ENCODE results near the gene EEFSEC. TPM values are rescaled to one million over a fixed set of nuclear protein-coding genes. Genes with fewer than 3 reads are reported as not detected.

EEFSEC gene
- polyA plus RNA-seq, 3 donors from 2014 or later, result 14.5 to 26.9 (median 26.1) TPM

- H3K27ac Mint-ChIP-seq, result peak overlapping the region in 2 of 6 donors; percentile 59 to 68
- H3K36me3 Mint-ChIP-seq, result peaks cover 17 to 24% (median 18%) of the 10 kb centered on the region in 3 donors
- H3K4me1 Mint-ChIP-seq, result peaks cover 10 to 16% of the 10 kb centered on the region in 2 donors
- H3K27me3 Mint-ChIP-seq (ENCODE audit: low read depth in 3 of 3), result peaks cover 0 to 8% (median 2%) of the 10 kb centered on the region in 3 donors
- H3K9me3 Mint-ChIP-seq, result peaks cover 5 to 8% (median 7%) of the 10 kb centered on the region in 6 donors
- H3K4me3 Mint-ChIP-seq, result no peak overlapping the region
- no peak for DNase-seq
These were observed 101.7 kb downstream of the EEFSEC start for GRCh38 chr3:128254967-128255366.

GRCh38 chr3:128256131-128256530 lies 102.8 kb downstream of the EEFSEC start:
- no peak for DNase-seq
- H3K4me3 Mint-ChIP-seq, result no peak overlapping the region
- H3K9me3 Mint-ChIP-seq, result peaks cover 5 to 17% (median 13%) of the 10 kb centered on the region in 6 donors
- peaks cover 0 to 7% (median 2%) of the 10 kb centered on the region in 3 donors for H3K27me3 Mint-ChIP-seq (ENCODE audit: low read depth in 3 of 3)
- H3K4me1 Mint-ChIP-seq, result peaks cover 7 to 13% of the 10 kb centered on the region in 2 donors
- no peak overlapping the region for H3K27ac Mint-ChIP-seq
- H3K36me3 Mint-ChIP-seq, result peaks cover 13 to 20% (median 15%) of the 10 kb centered on the region in 3 donors

GRCh38 chr3:128257632-128258031 lies 104.4 kb downstream of the EEFSEC start:
- H3K27ac Mint-ChIP-seq, result no peak overlapping the region
- H3K4me1 Mint-ChIP-seq, result peaks cover 4 to 7% of the 10 kb centered on the region in 2 donors
- H3K36me3 Mint-ChIP-seq, result peaks cover 15 to 26% (median 19%) of the 10 kb centered on the region in 3 donors
- no peak overlapping the region for H3K4me3 Mint-ChIP-seq
- peaks cover 5 to 17% (median 13%) of the 10 kb centered on the region in 6 donors for H3K9me3 Mint-ChIP-seq
- DNase-seq, result no peak
- peaks cover 0 to 7% (median 2%) of the 10 kb centered on the region in 3 donors for H3K27me3 Mint-ChIP-seq (ENCODE audit: low read depth in 3 of 3)

- DNase-seq, result no peak
- Mint-ChIP-seq H3K4me1 (peaks cover 4 to 7% of the 10 kb centered on the region in 2 donors), H3K9me3 (peaks cover 4 to 17% (median 13%) of the 10 kb centered on the region in 6 donors), H3K36me3 (peaks cover 19 to 29% (median 25%) of the 10 kb centered on the region in 3 donors), H3K4me3 (no peak overlapping the region), H3K27ac (no peak overlapping the region), H3K27me3 (ENCODE audit: low read depth in 3 of 3) (peaks cover 0 to 2% (median 0%) of the 10 kb centered on the region in 3 donors)
These were observed 107.0 kb downstream of the EEFSEC start for GRCh38 chr3:128260275-128260674.

GRCh38 chr3:128262457-128262856 lies 109.2 kb downstream of the EEFSEC start:
- Mint-ChIP-seq H3K4me3 (no peak overlapping the region), H3K36me3 (peaks cover 19 to 36% (median 21%) of the 10 kb centered on the region in 3 donors), H3K27me3 (ENCODE audit: low read depth in 3 of 3) (peaks cover 0 to 2% (median 0%) of the 10 kb centered on the region in 3 donors), H3K9me3 (peaks cover 4 to 17% (median 13%) of the 10 kb centered on the region in 6 donors), H3K4me1 (peaks cover under 1 to 3% of the 10 kb centered on the region in 2 donors), H3K27ac (no peak overlapping the region)
- no peak for DNase-seq

GRCh38 chr3:128263118-128263517 lies 109.8 kb downstream of the EEFSEC start:
- H3K27ac Mint-ChIP-seq, result no peak overlapping the region
- no peaks in the 10 kb centered on the region for H3K4me1 Mint-ChIP-seq
- peaks cover 4 to 17% (median 13%) of the 10 kb centered on the region in 6 donors for H3K9me3 Mint-ChIP-seq
- no peak overlapping the region for H3K4me3 Mint-ChIP-seq
- H3K27me3 Mint-ChIP-seq (ENCODE audit: low read depth in 3 of 3), result peaks cover 0 to 2% (median 0%) of the 10 kb centered on the region in 3 donors
- DNase-seq, result no peak
- H3K36me3 Mint-ChIP-seq, result peaks cover 19 to 37% (median 22%) of the 10 kb centered on the region in 3 donors

- peaks cover 0 to 2% (median 0%) of the 10 kb centered on the region in 3 donors for H3K27me3 Mint-ChIP-seq (ENCODE audit: low read depth in 3 of 3)
- DNase-seq, result no peak
- H3K36me3 Mint-ChIP-seq, result peaks cover 24 to 40% (median 28%) of the 10 kb centered on the region in 3 donors
- H3K27ac Mint-ChIP-seq, result peak overlapping the region in 1 of 6 donors; percentile 13
- no peak overlapping the region for H3K4me3 Mint-ChIP-seq
- H3K9me3 Mint-ChIP-seq, result peaks cover 4 to 17% (median 13%) of the 10 kb centered on the region in 6 donors
- H3K4me1 Mint-ChIP-seq, result no peaks in the 10 kb centered on the region
These were observed 110.7 kb downstream of the EEFSEC start for GRCh38 chr3:128263946-128264345.

- Mint-ChIP-seq H3K27ac (peak overlapping the region in 1 of 6 donors; percentile 67), H3K4me3 (no peak overlapping the region), H3K27me3 (ENCODE audit: low read depth in 3 of 3) (no peaks in the 10 kb centered on the region), H3K36me3 (peaks cover 9 to 25% (median 17%) of the 10 kb centered on the region in 3 donors), H3K4me1 (no peaks in the 10 kb centered on the region), H3K9me3 (no peaks in the 10 kb centered on the region)
- DNase-seq, result no peak
These were observed 113.2 kb downstream of the EEFSEC start for GRCh38 chr3:128266453-128266852.

- peaks cover 12 to 21% (median 17%) of the 10 kb centered on the region in 3 donors for H3K36me3 Mint-ChIP-seq
- H3K27me3 Mint-ChIP-seq (ENCODE audit: low read depth in 3 of 3), result no peaks in the 10 kb centered on the region
These were observed 114.3 kb downstream of the EEFSEC start for GRCh38 chr3:128267541-128267940.

GRCh38 chr3:128269006-128269775 lies 115.9 kb downstream of the EEFSEC start:
- Mint-ChIP-seq H3K9me3 (no peaks in the 10 kb centered on the region), H3K4me3 (no peak overlapping the region), H3K36me3 (peaks cover 7 to 14% (median 12%) of the 10 kb centered on the region in 3 donors), H3K27me3 (ENCODE audit: low read depth in 3 of 3) (no peaks in the 10 kb centered on the region), H3K4me1 (peaks cover 0 to 1% of the 10 kb centered on the region in 2 donors), H3K27ac (no peak overlapping the region)
- DNase-seq, result no peak

More at GRCh38 chr3:128267541-128267940, 114.3 kb downstream of the EEFSEC start:
- Mint-ChIP-seq H3K4me3 (no peak overlapping the region), H3K9me3 (no peaks in the 10 kb centered on the region), H3K4me1 (no peaks in the 10 kb centered on the region), H3K27ac (no peak overlapping the region)
- no peak for DNase-seq

- Mint-ChIP-seq H3K27me3 (ENCODE audit: low read depth in 3 of 3) (peaks cover 0 to under 1% (median 0%) of the 10 kb centered on the region in 3 donors), H3K4me1 (peaks cover 0 to 3% of the 10 kb centered on the region in 2 donors), H3K9me3 (no peaks in the 10 kb centered on the region), H3K4me3 (no peak overlapping the region), H3K27ac (no peak overlapping the region), H3K36me3 (peaks cover 7 to 14% (median 12%) of the 10 kb centered on the region in 3 donors)
- no peak for DNase-seq
These were observed 116.5 kb downstream of the EEFSEC start for GRCh38 chr3:128269796-128270195.

- Mint-ChIP-seq H3K9me3 (no peaks in the 10 kb centered on the region), H3K36me3 (peaks cover 7 to 14% (median 12%) of the 10 kb centered on the region in 3 donors), H3K4me1 (peaks cover 0 to 3% of the 10 kb centered on the region in 2 donors), H3K4me3 (no peak overlapping the region), H3K27ac (no peak overlapping the region), H3K27me3 (ENCODE audit: low read depth in 3 of 3) (peaks cover 0 to 5% (median 0%) of the 10 kb centered on the region in 3 donors)
- no peak for DNase-seq
These were observed 117.5 kb downstream of the EEFSEC start for GRCh38 chr3:128270559-128271492.

- Mint-ChIP-seq H3K9me3 (no peaks in the 10 kb centered on the region), H3K27ac (no peak overlapping the region), H3K4me1 (peaks cover 0 to 3% of the 10 kb centered on the region in 2 donors), H3K27me3 (ENCODE audit: low read depth in 3 of 3) (peaks cover 0 to 5% (median 0%) of the 10 kb centered on the region in 3 donors), H3K36me3 (peaks cover 7 to 14% (median 12%) of the 10 kb centered on the region in 3 donors), H3K4me3 (no peak overlapping the region)
- no peak for DNase-seq
These were observed 118.5 kb downstream of the EEFSEC start for GRCh38 chr3:128271536-128272332.

Data from immature natural killer cell (primary cell).